Large intestine (tissue), 3 donors: Measurements from ENCODE around the gene MAB21L1. TPM values are rescaled to one million over a fixed set of nuclear protein-coding genes. Genes with fewer than 3 reads are reported as not detected.

Experiments
- DNase-seq, 2 donors: peaks; one replicate each; pipeline versions ENCODE4 v3.0.0 to v3.0.0-alpha.2; 2013
- H3K27ac ChIP-seq: one replicate; pipeline ENCODE4 v1.5.1; 2013; ENCODE audit warnings: low read length
- H3K27me3 ChIP-seq: 2 replicates; pipeline ENCODE4 v1.6.1; 2013; ENCODE audit warnings: low read length; ENCODE audit not compliant: control insufficient read depth, insufficient read depth
- H3K36me3 ChIP-seq: 2 replicates; pipeline ENCODE4 v1.6.1; 2013; ENCODE audit warnings: low read length; ENCODE audit not compliant: control insufficient read depth, insufficient read depth
- H3K4me1 ChIP-seq: one replicate; pipeline ENCODE4 v1.6.1; 2013; ENCODE audit warnings: low read length; ENCODE audit not compliant: control insufficient read depth, insufficient read depth
- H3K4me3 ChIP-seq: one replicate; pipeline ENCODE4 v1.5.1; 2013; ENCODE audit warnings: low read length
- H3K9me3 ChIP-seq: one replicate; pipeline ENCODE4 v1.6.1; 2013; ENCODE audit warnings: mild to moderate bottlenecking, low read depth, low read length, moderate library complexity; ENCODE audit not compliant: control insufficient read depth
- WGBS: methylation state at CpG from one replicate; pipeline ENCODE4 v1.1.5; 2013; ENCODE audit warnings: low lambda C conversion rate; ENCODE audit not compliant: insufficient coverage; 5-methylcytosine and 5-hydroxymethylcytosine counted together
- polyA plus RNA-seq: library from polyadenylated mRNA; unstranded; fragments of 120-200 nt; gene quantifications from one replicate; pipeline ENCODE4 v1.2.1, GENCODE V29; 2013

Gene MAB21L1
- polyA plus RNA-seq, 1 donor, result 7.1 TPM

DNA sequence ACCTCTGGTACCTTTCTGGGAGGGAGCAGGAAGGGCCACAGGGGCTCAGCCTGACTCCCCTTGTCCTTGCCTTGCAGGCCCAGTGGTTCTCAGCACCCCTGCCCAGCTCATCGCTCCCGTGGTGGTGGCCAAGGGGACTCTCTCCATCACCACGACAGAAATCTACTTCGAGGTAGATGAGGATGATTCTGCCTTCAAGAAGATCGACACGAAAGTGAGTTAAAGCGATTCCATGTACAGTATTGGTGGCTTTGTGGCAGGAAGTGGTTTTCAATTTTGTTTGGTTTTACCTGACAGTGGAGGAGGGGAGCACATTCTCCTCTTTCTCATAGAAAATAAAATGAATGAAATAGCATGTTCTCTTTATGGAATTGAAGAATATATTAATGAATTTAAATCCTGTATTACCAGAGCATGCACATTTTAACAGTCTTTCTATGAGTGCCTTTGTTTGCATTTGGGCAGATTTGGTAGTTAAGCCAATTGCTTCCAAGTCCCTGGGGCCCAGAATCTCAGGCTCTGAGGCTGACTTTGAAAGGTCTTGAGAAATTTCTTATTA lies 4.1 kb downstream of the MAB21L1 start:
- no peak for DNase-seq
- WGBS, result no CpG with 5 or more reads among the region's 7 CpGs
- Histone ChIP-seq H3K36me3 (no peaks in the 10 kb centered on the region), H3K27me3 (peaks cover 76% of the 10 kb centered on the region), H3K9me3 (peaks cover 5% of the 10 kb centered on the region), H3K4me3 (no peak overlapping the region), H3K4me1 (peaks cover 16% of the 10 kb centered on the region), H3K27ac (no peak overlapping the region)

DNA sequence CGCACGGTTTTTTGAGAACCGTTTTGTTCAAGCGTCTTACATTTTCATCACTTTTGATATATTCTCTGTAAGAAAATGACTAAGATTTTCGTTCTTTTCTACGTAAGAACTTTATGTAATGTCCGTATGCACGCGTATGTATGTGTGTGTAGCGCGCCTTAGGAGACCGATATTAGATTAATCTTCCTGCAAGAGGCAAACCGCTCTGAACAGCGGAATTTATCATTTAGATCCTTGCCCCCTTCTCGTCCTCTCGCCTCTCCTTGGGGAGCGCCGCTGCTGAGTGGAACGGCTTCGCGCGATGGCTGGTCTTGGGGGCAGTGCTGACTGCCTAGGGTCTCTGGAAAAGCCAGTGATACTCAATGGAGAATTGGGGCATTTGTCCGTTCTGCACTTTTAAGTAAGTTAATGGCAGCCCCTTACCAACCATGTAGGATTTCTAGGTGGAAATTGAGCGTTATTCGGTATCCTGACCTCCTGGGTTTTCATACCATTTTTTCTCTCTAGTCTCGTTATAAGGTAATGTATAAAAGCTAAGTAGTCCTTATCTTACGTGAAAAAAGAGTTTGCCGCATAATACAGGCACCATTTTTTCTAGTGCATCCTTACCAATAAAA lies 4.7 kb downstream of the MAB21L1 start:
- Histone ChIP-seq H3K9me3 (peaks cover 5% of the 10 kb centered on the region), H3K4me3 (peak overlapping the region; percentile 1), H3K27ac (no peak overlapping the region), H3K36me3 (no peaks in the 10 kb centered on the region), H3K27me3 (peaks cover 70% of the 10 kb centered on the region), H3K4me1 (peaks cover 16% of the 10 kb centered on the region)
- WGBS, result 0% methylated on average over 3 of the region's 28 CpGs
- peak in 1 of 2 donors; percentile 20 for DNase-seq

DNA sequence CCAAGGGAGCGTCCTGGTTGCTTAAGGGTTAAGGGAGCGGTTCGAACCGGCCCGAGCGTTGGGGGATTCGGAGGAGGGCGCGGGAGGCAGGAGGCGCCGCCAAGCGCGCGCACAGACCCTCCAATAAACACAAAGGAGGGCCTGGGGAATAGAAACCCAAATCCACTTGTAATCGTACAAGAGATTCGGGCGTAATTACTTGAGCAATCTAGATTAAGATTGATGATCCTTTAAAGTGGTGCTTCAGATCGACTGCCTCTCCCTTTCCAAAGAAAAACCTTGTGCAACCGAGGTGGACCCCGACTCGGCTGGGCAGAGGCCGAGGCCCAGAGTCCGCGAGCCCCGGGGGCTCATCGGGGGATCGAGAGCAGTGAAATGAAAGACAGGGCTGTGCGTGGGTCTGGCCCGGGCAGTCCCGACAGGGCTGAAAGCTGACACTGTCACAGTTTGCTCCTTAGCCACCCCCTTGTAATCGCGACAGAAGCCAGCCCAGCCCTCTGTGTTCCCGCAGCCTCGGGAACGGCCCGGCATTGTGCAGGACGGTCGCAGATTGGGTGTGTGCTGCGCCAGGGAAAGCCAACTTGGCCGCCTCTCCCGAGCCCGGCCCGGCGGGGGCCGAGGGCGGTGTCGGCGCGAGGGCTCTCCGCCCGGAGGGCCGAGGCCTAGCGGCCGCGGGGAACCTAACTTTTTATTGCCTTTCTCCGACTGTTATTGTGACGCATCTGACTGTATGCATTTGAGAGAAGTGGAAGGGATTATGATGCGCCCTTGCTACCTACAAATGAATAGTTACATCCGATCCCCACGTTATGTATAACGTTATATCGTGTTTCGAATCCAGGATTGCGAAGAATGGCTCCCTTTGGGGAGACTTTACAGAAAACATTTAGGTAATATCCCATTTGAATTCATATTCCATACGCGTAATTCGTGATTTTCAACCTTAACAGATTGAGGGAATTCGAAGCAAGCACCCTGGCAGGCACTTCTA lies 5.5 kb downstream of the MAB21L1 start:
- DNase-seq, result peak in 1 of 2 donors; percentile 46

DNA sequence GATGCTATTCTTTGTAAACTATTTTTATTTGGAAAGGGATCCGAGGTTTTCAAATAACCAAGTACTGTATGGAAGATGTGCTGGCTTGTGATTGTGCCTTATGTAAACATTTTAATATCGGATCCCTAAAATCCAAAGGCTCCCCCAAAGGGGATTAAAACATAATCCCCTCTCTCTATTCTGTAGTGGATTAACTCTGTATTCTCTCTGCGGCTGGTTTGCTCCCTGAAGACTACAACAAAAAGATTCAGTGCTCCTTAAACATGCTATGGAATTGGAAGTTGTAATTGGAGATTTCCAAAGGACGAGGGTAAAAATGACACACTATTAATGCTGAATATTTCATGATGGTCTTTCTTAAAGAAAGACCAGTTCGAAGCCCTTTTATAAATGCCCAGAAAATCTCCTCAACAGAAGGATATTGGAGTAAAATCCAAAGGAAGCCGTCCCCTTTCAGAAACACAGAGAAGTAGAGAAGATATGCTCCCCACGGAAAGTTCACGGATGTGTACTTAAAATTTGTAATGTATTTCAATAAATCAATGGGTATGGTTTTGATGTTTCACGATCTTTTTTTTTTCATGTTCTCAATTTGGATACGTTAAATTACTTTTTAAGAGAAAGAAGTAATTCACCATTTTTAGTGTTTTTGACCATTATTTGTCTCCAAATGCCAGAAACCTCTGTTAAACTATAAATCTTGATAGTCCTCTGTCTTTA lies 6.5 kb downstream of the MAB21L1 start:
- H3K4me1 ChIP-seq, result peaks cover 1% of the 10 kb centered on the region
- H3K9me3 ChIP-seq, result peaks cover 5% of the 10 kb centered on the region
- H3K27me3 ChIP-seq, result peaks cover 54% of the 10 kb centered on the region
- H3K36me3 ChIP-seq, result no peaks in the 10 kb centered on the region
- no peak overlapping the region for H3K4me3 ChIP-seq
- H3K27ac ChIP-seq, result no peak overlapping the region
- no peak for DNase-seq
- 13% methylated on average over 4 of the region's 10 CpGs for WGBS

More for the DNA sequence above, 5.5 kb downstream of the MAB21L1 start:
- H3K9me3 ChIP-seq, result peaks cover 5% of the 10 kb centered on the region
- 3% methylated on average over 6 of the region's 68 CpGs for WGBS
- peaks cover 11% of the 10 kb centered on the region for H3K4me1 ChIP-seq
- no peak overlapping the region for H3K27ac ChIP-seq
- H3K27me3 ChIP-seq, result peaks cover 64% of the 10 kb centered on the region
- H3K4me3 ChIP-seq, result peak overlapping the region; percentile 28
- no peaks in the 10 kb centered on the region for H3K36me3 ChIP-seq

DNA sequence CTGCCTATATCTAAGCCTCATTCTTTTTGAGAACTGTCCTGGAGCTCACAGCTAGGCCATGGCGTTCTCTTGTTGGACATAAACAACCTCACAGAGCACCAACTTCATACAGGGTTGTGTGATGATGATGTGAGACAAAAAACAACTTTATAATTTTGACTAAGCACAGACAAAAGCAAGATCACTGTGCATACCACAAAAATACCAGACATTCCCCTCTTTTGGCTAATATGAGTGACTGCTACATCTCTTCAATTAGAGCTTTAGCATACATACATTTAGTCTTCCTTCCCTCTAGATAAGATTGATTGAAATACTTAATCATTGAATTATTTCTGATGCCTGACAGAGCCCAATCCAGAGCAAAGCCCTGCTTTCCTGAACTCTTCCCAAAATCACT lies 8.3 kb downstream of the MAB21L1 start:
- H3K36me3 ChIP-seq, result no peaks in the 10 kb centered on the region
- H3K4me3 ChIP-seq, result no peak overlapping the region
- H3K9me3 ChIP-seq, result peaks cover 5% of the 10 kb centered on the region
- no CpG with 5 or more reads among the region's 1 CpG for WGBS
- H3K4me1 ChIP-seq, result no peaks in the 10 kb centered on the region
- H3K27ac ChIP-seq, result no peak overlapping the region
- peaks cover 45% of the 10 kb centered on the region for H3K27me3 ChIP-seq
- no peak for DNase-seq

DNA sequence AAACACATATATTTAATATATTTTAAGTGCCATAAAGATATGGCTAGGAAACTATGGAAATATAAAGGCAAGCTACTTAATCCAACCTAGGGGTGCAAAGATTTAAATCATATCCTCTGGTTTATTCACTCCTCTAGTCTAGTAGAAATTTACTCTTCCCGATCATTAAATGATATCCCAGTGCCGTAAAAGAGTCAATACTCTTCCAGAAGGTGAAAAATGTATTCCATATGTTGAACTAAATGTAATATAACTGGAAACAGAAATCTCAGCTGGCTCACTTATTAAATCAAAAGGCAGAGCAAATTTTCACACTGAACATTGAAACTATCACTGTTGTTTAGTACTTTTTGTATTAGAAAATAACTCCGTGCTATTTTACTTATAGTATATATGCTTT lies 11.1 kb downstream of the MAB21L1 start:
- 94% methylated on average over 3 of the region's 3 CpGs for WGBS
- Histone ChIP-seq H3K27me3 (peaks cover 20% of the 10 kb centered on the region), H3K27ac (no peak overlapping the region), H3K4me1 (no peaks in the 10 kb centered on the region), H3K36me3 (no peaks in the 10 kb centered on the region), H3K4me3 (no peak overlapping the region), H3K9me3 (no peaks in the 10 kb centered on the region)
- no peak for DNase-seq

DNA sequence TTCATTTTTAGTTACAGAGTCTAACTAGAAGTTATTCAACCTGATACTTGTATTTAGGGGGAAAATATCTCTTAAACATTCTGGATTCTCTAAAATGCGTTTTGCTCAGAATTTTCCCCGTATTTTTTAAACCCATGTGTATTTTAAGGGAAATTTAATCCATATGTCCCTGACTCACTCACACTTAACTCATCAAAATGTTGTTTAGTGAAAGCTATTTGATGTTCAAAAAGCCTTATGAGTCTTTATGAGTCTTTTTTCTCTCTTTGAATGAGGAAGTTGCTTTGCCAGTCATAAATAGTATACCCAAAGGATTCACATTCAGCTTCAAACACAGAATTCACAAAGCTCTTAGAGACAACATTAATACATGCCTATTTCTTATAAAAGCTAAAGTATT lies 16.4 kb downstream of the MAB21L1 start:
- no peaks in the 10 kb centered on the region for H3K9me3 ChIP-seq
- no peaks in the 10 kb centered on the region for H3K36me3 ChIP-seq
- no peaks in the 10 kb centered on the region for H3K27me3 ChIP-seq
- no peak overlapping the region for H3K4me3 ChIP-seq
- 100% methylated on average over 1 of the region's 2 CpGs for WGBS
- no peaks in the 10 kb centered on the region for H3K4me1 ChIP-seq
- no peak overlapping the region for H3K27ac ChIP-seq
- no peak for DNase-seq

DNA sequence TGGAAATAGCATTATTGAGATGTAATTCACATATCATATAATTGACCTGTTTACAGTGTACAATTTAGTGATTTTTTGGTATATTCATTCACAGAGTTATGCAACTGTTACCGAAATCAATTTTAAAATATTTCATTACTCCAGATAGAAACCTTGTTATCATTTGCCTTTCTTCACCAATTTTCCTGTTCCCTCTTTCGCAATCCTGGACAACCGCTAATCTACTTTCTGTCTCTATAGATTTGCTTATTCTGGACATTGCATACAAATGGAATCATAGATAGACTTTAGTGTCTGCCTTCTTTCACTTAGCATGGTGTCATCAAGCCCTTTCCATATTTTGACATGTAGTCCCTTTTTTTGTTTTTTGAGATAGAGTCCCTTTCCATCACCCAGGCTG lies 19.2 kb downstream of the MAB21L1 start:
- Histone ChIP-seq H3K36me3 (no peaks in the 10 kb centered on the region), H3K27ac (no peak overlapping the region), H3K4me1 (no peaks in the 10 kb centered on the region), H3K27me3 (no peaks in the 10 kb centered on the region), H3K4me3 (no peak overlapping the region), H3K9me3 (no peaks in the 10 kb centered on the region)
- 100% methylated on average over 3 of the region's 3 CpGs for WGBS
- DNase-seq, result no peak

DNA sequence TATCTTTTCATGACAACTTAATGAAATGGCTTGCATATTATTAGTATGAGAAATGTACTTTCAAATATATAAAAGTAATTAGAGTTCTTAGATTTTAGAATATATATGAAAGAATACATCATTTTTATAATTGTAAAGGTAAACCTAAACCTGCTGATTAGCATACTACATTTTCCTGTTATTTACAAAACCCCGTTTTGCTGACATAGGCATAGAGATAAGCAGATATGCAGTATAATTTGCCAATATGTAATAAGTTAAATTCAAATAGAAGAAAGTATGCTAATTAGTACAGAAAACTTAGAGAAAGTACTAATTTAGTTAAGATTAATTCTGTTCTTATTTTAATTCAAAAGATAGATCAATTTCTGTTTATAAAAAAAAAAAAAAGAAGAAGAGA lies 21.5 kb downstream of the MAB21L1 start:
- Histone ChIP-seq H3K27me3 (no peaks in the 10 kb centered on the region), H3K36me3 (no peaks in the 10 kb centered on the region), H3K4me1 (no peaks in the 10 kb centered on the region), H3K27ac (no peak overlapping the region), H3K4me3 (no peak overlapping the region), H3K9me3 (no peaks in the 10 kb centered on the region)
- DNase-seq, result no peak
- WGBS, result 50% methylated on average over 1 of the region's 1 CpG

DNA sequence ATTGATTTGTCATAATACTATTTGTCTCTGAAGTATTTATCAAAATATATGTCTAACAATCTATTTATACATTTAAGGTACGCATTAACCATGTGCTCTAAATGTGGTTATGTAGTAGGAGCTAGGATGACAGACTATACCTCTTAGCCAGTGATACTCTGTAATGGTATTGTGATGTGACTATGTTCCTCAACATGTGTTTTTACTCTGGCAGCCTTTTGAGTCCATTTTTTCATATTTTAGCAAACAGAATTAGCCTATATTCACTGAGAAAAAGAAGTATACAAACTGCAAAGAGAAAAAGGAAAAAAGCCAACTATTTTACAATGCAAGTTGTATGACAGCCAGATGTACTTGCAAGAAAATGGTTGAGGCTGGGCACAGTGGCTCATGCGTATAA lies 26.7 kb downstream of the MAB21L1 start:
- Histone ChIP-seq H3K27me3 (no peaks in the 10 kb centered on the region), H3K27ac (no peak overlapping the region), H3K9me3 (no peaks in the 10 kb centered on the region), H3K4me3 (no peak overlapping the region), H3K4me1 (no peaks in the 10 kb centered on the region), H3K36me3 (no peaks in the 10 kb centered on the region)
- DNase-seq, result no peak
- WGBS, result no CpG with 5 or more reads among the region's 2 CpGs
